Subcutaneous adipose tissue (tissue), 4 donors: Measurements from ENCODE around the gene EXT2. TPM values are rescaled to one million over a fixed set of nuclear protein-coding genes. Genes with fewer than 3 reads are reported as not detected.

Source experiments
- CTCF ChIP-seq: fragments of 450-650 bp; IDR thresholded peaks from one replicate; pipeline ENCODE4 v1.5.1; 2016; ENCODE audit warnings: low read depth, mild to moderate bottlenecking, control low read depth, antibody characterized with exemption, moderate library complexity
- total RNA-seq, 4 donors: library from RNA; depleted of rRNA; stranded (reverse); fragments of >200 nt; gene quantifications; one replicate each; pipeline ENCODE4 v1.1.0, GENCODE V29; 2016

The EXT2 gene
- total RNA-seq, 4 donors from 2014 or later = 48.6 to 63.9 (median 54.8) TPM

- no peak for TF ChIP-seq CTCF
Measured at GRCh38 chr11:44267006-44267749, 171.7 kb downstream of the EXT2 start.

GRCh38 chr11:44267750-44268613 lies 172.5 kb downstream of the EXT2 start:
- TF ChIP-seq CTCF = no peak

GRCh38 chr11:44268614-44269080 lies 173.2 kb downstream of the EXT2 start:
- no peak for TF ChIP-seq CTCF

GRCh38 chr11:44269369-44270351 lies 174.2 kb downstream of the EXT2 start:
- TF ChIP-seq CTCF = no peak

- TF ChIP-seq CTCF = no peak
Measured at GRCh38 chr11:44270403-44271273, 175.2 kb downstream of the EXT2 start.

GRCh38 chr11:44271286-44271685 lies 175.8 kb downstream of the EXT2 start:
- TF ChIP-seq CTCF = no peak
